ENCODE results near the gene PLLP. TPM values are rescaled to one million over a fixed set of nuclear protein-coding genes. Genes with fewer than 3 reads are reported as not detected.

Gene PLLP
- total RNA-seq, 2 experiments from 2014 or later: 0.34 to 0.54 TPM

DNA sequence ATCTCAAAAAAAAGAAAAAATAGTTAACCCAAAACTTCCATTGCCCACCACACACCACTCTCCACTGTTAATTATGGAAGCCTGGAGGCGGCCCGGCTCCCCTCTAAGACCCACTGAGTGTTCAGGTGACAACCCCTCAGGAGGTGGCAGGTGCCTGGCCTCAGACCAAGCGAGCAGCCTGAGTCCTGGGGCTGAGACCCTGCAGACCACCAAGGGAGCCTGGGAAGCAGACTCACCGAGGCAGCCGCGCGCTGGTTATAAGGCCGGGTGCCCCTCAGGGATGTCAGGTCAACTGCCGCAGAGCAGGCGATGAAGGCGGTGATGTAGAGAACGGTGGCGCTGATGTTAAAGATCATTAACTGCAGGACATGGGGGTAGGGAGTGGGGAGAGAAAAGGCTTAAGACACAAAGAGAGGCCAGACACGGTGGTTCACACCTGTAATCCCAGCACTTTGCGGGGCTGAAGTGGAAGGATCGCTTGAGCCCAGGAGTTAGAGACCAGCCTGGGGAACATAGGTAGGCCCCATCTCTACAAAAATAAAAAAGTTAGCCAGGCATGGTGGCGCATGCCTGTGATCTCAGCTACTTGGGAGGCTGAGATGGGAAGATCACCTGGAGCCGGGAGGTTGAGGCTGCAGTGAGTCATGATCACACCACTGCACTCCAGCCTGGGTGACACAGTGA is 26.1 kb downstream of the PLLP start:
- no peak overlapping the region for H3K4me3 Mint-ChIP-seq
- no peaks in the 10 kb centered on the region for H3K36me3 Mint-ChIP-seq
- no peak overlapping the region for H3K27ac Mint-ChIP-seq
- no peaks in the 10 kb centered on the region for H3K27me3 Mint-ChIP-seq
- no peaks in the 10 kb centered on the region for H3K9me3 Mint-ChIP-seq
- DNase-seq: no peak
- peaks cover 12% of the 10 kb centered on the region for H3K4me1 Mint-ChIP-seq

DNA sequence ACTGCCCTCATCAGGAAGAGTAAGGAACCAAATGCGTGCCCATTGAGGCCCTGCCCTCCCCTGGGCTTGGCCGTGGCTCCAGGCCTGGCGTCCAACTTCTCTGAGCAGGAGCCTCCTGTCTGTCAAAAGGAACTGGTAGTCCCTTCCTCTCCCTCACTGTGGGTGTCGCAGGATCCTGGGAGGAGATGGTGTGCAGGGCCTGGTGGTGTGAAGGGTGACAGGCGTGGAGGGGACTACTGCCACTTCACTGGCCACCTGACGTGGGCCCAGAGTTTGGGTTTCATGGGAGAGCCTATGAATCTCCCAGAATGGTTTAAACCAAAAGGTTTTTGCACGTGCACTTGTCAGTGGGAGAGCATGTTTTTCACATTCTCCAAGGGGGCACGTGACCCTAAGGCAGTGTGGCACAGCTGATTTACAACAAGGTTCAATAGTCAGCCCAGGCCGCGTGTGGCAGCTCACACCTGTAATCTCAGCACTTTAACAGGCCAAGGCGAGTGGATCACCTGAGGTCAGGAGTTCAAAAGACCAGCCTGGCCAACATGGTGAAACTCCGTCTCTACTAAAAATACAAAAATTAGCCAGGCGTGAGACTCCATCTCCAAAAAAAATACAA is 26.9 kb downstream of the PLLP start:
- H3K4me1 Mint-ChIP-seq: peaks cover 12% of the 10 kb centered on the region
- no peak overlapping the region for H3K27ac Mint-ChIP-seq
- DNase-seq: no peak
- no peaks in the 10 kb centered on the region for H3K27me3 Mint-ChIP-seq
- H3K9me3 Mint-ChIP-seq: no peaks in the 10 kb centered on the region
- peaks cover 4% of the 10 kb centered on the region for H3K36me3 Mint-ChIP-seq
- no peak overlapping the region for H3K4me3 Mint-ChIP-seq

DNA sequence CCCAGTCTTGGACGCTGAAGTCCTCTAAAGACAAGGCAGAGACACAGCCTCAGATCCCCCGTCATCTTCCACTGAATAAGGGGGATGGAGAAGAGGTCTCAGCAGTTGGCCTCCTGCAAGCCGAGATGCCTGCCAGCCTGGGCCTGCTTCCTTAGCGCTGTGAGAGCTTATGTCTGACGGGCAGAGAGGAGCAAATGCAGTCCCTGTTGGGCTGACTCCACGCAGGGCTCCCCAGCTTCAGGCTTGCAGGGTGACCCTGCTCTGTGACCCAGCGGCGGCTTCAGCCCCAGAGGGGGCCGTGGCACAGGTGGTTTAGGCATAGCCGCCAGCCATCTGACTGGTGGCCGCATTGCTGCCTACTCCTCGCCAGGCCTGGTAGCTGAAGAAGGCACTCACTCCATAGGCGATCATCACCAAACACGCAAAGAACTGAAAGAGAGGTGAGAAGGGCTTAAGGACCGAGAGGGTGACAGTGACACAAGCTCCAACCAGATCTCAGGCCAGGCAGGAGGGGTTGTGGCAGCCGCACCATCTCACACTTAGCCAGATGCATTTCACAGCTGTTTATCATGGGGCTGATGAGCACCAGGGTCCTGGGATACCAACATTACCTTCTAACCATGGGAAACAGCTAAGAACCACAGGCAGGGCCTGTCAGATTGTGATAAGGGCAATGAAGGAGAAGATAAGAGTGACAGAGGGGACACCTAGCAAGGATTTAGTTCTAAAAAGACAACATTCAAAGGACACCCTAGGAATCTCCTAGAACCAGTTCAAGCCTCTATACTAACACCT is 27.7 kb downstream of the PLLP start:
- H3K9me3 Mint-ChIP-seq: no peaks in the 10 kb centered on the region
- no peak overlapping the region for H3K4me3 Mint-ChIP-seq
- H3K4me1 Mint-ChIP-seq: peaks cover 12% of the 10 kb centered on the region
- peaks cover 11% of the 10 kb centered on the region for H3K36me3 Mint-ChIP-seq
- no peaks in the 10 kb centered on the region for H3K27me3 Mint-ChIP-seq
- no peak overlapping the region for H3K27ac Mint-ChIP-seq
- DNase-seq: no peak

DNA sequence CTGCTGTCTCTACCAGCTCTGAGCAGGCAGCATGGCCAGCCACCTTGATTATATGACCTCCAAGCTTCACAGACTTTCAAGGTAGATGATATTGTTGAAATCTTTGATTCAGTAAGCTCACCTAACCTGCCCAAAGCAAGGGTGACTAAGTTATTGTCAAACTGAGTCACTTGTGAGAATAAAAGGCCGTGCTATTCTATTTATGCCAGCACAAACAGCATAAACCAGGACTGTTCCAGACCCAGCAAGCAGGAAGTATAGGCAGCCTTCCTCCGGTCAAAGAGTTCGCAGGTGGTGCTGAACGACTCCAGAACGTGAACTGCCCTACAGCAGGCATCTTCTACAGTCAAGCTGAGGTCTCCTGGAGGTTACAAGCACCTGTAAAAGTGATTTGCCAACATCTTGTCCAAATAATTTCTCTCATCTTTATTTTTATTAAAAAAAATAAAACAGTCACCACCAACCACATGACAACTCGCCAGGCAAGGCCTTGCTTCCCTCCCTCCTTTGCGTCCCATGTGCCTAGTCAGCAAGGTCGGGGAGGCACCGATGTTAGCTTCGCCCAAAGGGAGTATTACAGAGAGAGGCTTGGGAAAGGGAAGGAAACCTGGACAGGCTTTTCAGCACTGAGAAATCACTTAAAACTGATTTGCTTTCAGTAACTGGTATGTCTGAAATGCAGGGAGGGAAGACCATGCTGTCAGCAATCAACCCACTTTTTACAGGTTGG is 28.6 kb downstream of the PLLP start:
- no peak for DNase-seq
- Mint-ChIP-seq H3K4me3 (no peak overlapping the region), H3K9me3 (no peaks in the 10 kb centered on the region), H3K4me1 (peaks cover 12% of the 10 kb centered on the region), H3K36me3 (peaks cover 15% of the 10 kb centered on the region), H3K27me3 (no peaks in the 10 kb centered on the region), H3K27ac (no peak overlapping the region)

- Mint-ChIP-seq H3K27ac (no peak overlapping the region), H3K9me3 (no peaks in the 10 kb centered on the region), H3K27me3 (no peaks in the 10 kb centered on the region), H3K4me3 (no peak overlapping the region), H3K4me1 (no peaks in the 10 kb centered on the region), H3K36me3 (peaks cover 15% of the 10 kb centered on the region)
- DNase-seq: no peak
Measured at GRCh38 chr16:57253466-57253865, 31.0 kb downstream of the PLLP start.

DNA sequence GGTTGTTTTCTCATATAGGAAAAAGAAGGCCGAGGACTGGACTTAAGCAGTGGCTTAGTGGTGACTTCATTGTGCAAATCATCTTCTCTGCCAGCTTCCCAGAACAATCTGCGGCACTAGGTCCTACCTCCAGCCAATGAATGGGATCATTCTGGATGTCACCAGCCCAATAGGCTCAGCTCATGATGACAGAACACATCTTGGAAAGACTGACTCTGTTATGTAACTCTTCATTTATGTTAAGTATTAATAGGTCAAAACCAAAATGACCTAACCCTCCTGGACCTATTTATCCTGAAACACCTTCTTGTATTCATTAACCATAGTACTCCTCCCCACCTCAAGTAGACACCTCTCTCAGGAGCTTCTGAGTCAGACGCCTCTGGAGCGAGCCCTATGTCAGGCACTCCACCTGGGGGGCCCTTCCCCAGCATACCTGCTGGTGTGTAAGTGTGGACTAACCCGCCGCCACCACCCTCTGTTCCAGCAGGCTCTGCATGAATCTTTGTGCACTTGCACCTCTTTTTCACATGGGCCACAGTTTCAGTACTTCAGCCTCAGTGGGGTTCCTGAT is 32.2 kb downstream of the PLLP start:
- H3K4me3 Mint-ChIP-seq: no peak overlapping the region
- no peaks in the 10 kb centered on the region for H3K4me1 Mint-ChIP-seq
- peaks cover 15% of the 10 kb centered on the region for H3K36me3 Mint-ChIP-seq
- no peaks in the 10 kb centered on the region for H3K27me3 Mint-ChIP-seq
- no peaks in the 10 kb centered on the region for H3K9me3 Mint-ChIP-seq
- no peak for DNase-seq
- H3K27ac Mint-ChIP-seq: no peak overlapping the region

DNA sequence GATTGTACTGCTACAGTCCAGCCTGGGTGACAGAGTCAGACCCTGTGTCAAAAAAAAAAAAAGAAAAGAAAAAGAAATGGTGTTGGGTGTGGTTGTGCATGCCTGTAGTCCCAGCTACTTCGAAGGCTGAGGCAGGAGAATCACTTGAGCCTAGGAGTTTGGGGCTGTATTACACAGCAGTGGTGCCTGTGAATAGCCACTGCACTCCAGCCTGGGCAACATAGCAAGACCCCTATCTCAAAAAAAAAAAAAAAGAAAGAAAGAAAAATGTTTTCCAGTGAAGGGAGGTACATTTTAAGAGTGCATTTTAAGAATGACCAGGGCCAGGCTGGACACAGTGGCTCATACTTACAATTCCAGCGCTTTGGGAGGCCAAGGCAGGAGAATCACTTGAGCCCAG is 33.1 kb downstream of the PLLP start:
- peaks cover 15% of the 10 kb centered on the region for H3K36me3 Mint-ChIP-seq
- H3K4me1 Mint-ChIP-seq: peaks cover under 1% of the 10 kb centered on the region
- no peak overlapping the region for H3K4me3 Mint-ChIP-seq
- no peaks in the 10 kb centered on the region for H3K27me3 Mint-ChIP-seq
- H3K27ac Mint-ChIP-seq: no peak overlapping the region
- no peak for DNase-seq
- H3K9me3 Mint-ChIP-seq: no peaks in the 10 kb centered on the region

GRCh38 chr16:57245472-57246113 is 38.9 kb downstream of the PLLP start:
- Mint-ChIP-seq H3K9me3 (no peaks in the 10 kb centered on the region), H3K27ac (no peak overlapping the region), H3K36me3 (no peaks in the 10 kb centered on the region), H3K4me3 (peak overlapping the region; percentile 86), H3K27me3 (no peaks in the 10 kb centered on the region), H3K4me1 (peaks cover 17% of the 10 kb centered on the region)
- DNase-seq: peak; percentile 32

- H3K27me3 Mint-ChIP-seq: no peaks in the 10 kb centered on the region
Measured at GRCh38 chr16:57244767-57245471, 39.6 kb downstream of the PLLP start, which contains the start of gene ARL2BP. Gene ARL2BP (plus strand): TSS chr16:57245259. CDS start chr16:57245368, 109 bp downstream.

DNA sequence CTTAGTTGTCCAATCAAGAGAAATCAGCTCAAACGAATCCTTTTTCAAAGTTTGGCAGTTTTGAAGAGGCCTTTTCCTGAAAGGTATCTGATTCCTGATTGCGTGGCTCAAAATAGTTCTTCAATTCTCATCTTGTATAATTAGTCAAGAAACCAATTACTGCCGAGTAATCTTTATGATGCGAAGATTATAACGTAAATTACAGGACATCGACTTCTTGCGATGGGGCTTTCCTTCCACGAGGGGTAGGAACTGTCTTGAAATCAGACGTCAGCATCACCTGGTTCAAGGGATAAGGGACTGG is 40.1 kb downstream of the PLLP start:
- no peaks in the 10 kb centered on the region for H3K36me3 Mint-ChIP-seq
- H3K27ac Mint-ChIP-seq: peak overlapping the region; percentile 95
- H3K27me3 Mint-ChIP-seq: no peaks in the 10 kb centered on the region
- H3K4me3 Mint-ChIP-seq: peak overlapping the region; percentile 86
- no peak for DNase-seq
- peaks cover 17% of the 10 kb centered on the region for H3K4me1 Mint-ChIP-seq
- H3K9me3 Mint-ChIP-seq: no peaks in the 10 kb centered on the region

More at GRCh38 chr16:57244767-57245471, 39.6 kb downstream of the PLLP start, which contains the start of gene ARL2BP:
- peak; percentile 99 for DNase-seq
- Mint-ChIP-seq H3K36me3 (no peaks in the 10 kb centered on the region), H3K27ac (peak within 1 kb of the TSS; percentile 95), H3K9me3 (no peaks in the 10 kb centered on the region), H3K4me1 (peaks cover 17% of the 10 kb centered on the region), H3K4me3 (peak within 1 kb of the TSS; percentile 86)

DNA sequence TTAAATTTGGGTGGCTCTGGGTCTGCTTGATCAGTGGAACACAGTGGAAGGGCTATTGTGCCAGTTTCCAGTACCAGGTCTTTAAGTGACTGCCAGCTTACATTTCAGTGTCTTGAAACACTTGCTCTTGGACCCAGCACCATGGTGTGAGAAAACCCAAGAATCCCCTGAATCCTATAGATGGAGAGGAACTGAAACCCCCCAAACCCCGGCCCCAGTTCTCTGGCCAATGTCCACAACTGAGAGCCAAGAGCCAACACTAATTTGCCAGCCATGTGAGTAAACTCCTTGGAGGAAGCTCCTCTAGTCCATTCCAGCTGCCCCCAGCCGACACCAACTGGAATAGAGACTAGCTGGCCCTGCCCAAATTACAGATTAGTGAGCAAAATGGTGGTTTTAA is 41.8 kb downstream of the PLLP start:
- H3K4me1 Mint-ChIP-seq: peaks cover 17% of the 10 kb centered on the region
- no peak overlapping the region for H3K4me3 Mint-ChIP-seq
- H3K9me3 Mint-ChIP-seq: no peaks in the 10 kb centered on the region
- H3K27me3 Mint-ChIP-seq: no peaks in the 10 kb centered on the region
- no peak overlapping the region for H3K27ac Mint-ChIP-seq
- DNase-seq: no peak
- H3K36me3 Mint-ChIP-seq: no peaks in the 10 kb centered on the region

DNA sequence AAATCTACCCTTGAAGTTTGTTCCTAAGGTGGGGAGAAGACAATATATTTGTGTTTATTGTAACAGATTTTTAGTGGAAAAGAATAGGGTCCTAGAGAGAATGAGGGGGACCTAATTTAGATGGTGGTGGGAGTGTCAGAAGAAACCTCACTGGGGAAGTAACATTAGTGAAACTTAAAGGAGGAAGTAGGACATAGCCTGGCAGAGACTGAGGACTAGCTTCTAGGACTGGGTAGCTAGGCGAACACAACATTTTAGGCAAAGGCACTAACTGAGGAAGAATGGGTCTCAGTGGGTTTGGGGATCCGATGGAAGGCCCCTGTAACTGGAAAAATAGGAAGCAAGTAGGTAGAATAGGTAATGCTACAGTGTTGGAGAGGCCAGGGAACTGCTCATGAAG is 43.6 kb downstream of the PLLP start:
- H3K36me3 Mint-ChIP-seq: peaks cover 6% of the 10 kb centered on the region
- H3K4me1 Mint-ChIP-seq: peaks cover 12% of the 10 kb centered on the region
- H3K4me3 Mint-ChIP-seq: no peak overlapping the region
- H3K27me3 Mint-ChIP-seq: no peaks in the 10 kb centered on the region
- DNase-seq: no peak
- H3K27ac Mint-ChIP-seq: no peak overlapping the region
- no peaks in the 10 kb centered on the region for H3K9me3 Mint-ChIP-seq

GRCh38 chr16:57239107-57239506 is 45.4 kb downstream of the PLLP start:
- Mint-ChIP-seq H3K4me1 (peaks cover 8% of the 10 kb centered on the region), H3K36me3 (peaks cover 15% of the 10 kb centered on the region), H3K27ac (no peak overlapping the region), H3K9me3 (no peaks in the 10 kb centered on the region), H3K27me3 (no peaks in the 10 kb centered on the region), H3K4me3 (no peak overlapping the region)
- no peak for DNase-seq

DNA sequence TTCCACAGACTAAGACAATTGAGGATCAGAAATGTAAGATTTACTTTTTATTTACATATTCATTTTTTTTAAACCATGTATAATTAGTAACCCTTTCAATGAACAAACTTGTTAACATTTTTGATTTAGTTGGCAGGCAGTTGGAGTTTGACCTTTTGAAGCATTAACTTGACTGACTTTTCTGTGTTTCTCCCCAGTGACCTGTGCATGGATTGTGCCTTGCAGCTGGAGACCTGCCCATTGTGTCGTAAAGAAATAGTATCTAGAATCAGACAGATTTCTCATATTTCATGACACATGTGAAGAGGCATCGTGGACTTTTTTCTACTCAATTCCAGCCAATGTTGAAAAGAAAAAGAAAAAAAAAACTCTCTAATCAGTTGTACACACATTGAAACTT is 45.8 kb downstream of the PLLP start:
- DNase-seq: no peak
- no peaks in the 10 kb centered on the region for H3K27me3 Mint-ChIP-seq
- no peak overlapping the region for H3K27ac Mint-ChIP-seq
- no peaks in the 10 kb centered on the region for H3K9me3 Mint-ChIP-seq
- peaks cover 5% of the 10 kb centered on the region for H3K4me1 Mint-ChIP-seq
- no peak overlapping the region for H3K4me3 Mint-ChIP-seq
- H3K36me3 Mint-ChIP-seq: peaks cover 19% of the 10 kb centered on the region

Data from activated naive CD8-positive, alpha-beta T cell treated with anti-CD3 and anti-CD28 coated beads for 36 hours (primary cell).